Gastrocnemius medialis (tissue), 4 donors: ENCODE results near the gene BLOC1S4. TPM values are rescaled to one million over a fixed set of nuclear protein-coding genes. Genes with fewer than 3 reads are reported as not detected.

Experiments
- ATAC-seq, 2 donors: fragments of 150-250 bp; one replicate each; pipeline ENCODE4 v1.9.1; 2016
- DNase-seq, 2 donors: peaks; one replicate each; pipeline ENCODE4 v3.0.0-alpha.2; 2019
- H3K27ac ChIP-seq, 4 donors: fragments of 200-600 bp; sonication (generic); 1 replicate in 1 of 4; 2 replicates in 3 of 4; pipeline ENCODE4 v1.5.1; 2016 to 2018; ENCODE audit warnings: mild to moderate bottlenecking in 2 of 4, moderate library complexity in 1 of 4
- H3K27me3 ChIP-seq, 3 donors: fragments of 200-600 bp; sonication (generic) in 2 of 3; 1 replicate in 1 of 3; 2 replicates in 2 of 3; pipeline versions ENCODE4 v1.5.1 to v1.6.0; 2016 to 2019; ENCODE audit warnings: mild to moderate bottlenecking in 1 of 3, moderate library complexity in 1 of 3
- H3K36me3 ChIP-seq, 2 donors: fragments of 200-600 bp; sonication (generic) in 1 of 2; one replicate each; pipeline ENCODE4 v1.5.1; 2017 to 2018
- H3K4me1 ChIP-seq, 2 donors: fragments of 200-600 bp; sonication (generic) in 1 of 2; one replicate each; pipeline ENCODE4 v1.5.1; 2016 to 2017; ENCODE audit warnings: mild to moderate bottlenecking in 2 of 2
- H3K4me3 ChIP-seq, 4 donors: fragments of 200-600 bp; sonication (generic) in 3 of 4; 1 replicate in 1 of 4; 2 replicates in 3 of 4; pipeline ENCODE4 v1.5.1; 2016 to 2019; ENCODE audit warnings: mild to moderate bottlenecking in 2 of 4
- H3K9me3 ChIP-seq, 3 donors: fragments of 200-600 bp; sonication (generic) in 2 of 3; 1 replicate in 1 of 3; 2 replicates in 2 of 3; pipeline ENCODE4 v1.5.1; 2016 to 2019
- CTCF ChIP-seq, 5 experiments: fragments of 450-650 bp in 3 of 5; fragments of 200-600 bp in 2 of 5; sonication (generic) in 2 of 5; IDR thresholded peaks in 4 of 5; conservative IDR thresholded peaks in 1 of 5; 1 replicate in 4 of 5; 2 replicates in 1 of 5; pipeline ENCODE4 v1.5.1; 2016 to 2019; ENCODE audit warnings: antibody characterized with exemption in 5 of 5, mild to moderate bottlenecking in 3 of 5, moderate library complexity in 3 of 5
- POLR2A ChIP-seq, 2 donors: fragments of 450-650 bp; IDR thresholded peaks; one replicate each; pipeline ENCODE4 v1.6.1; 2017; ENCODE audit warnings: antibody characterized with exemption in 2 of 2, mild to moderate bottlenecking in 2 of 2, moderate library complexity in 2 of 2
- in situ Hi-C, 4 donors: fragments of 200-750 bp; cut with MboI; loops; one replicate each; pipeline versions ENCODE4 v1.15.0 to v1.8.0; 2017; ENCODE audit warnings: low sequenced_read_pairs in 4 of 4
- intact Hi-C: fragments of 100-400 bp; cut with DNase I; formaldehyde crosslinking; loops from one replicate; pipeline ENCODE4 v1.15.1; 2023; ENCODE audit warnings: low total_unique reads
- total RNA-seq, 4 donors: library from RNA; depleted of rRNA; stranded (reverse); fragments of >200 nt; gene quantifications; one replicate each; pipeline versions ENCODE4 v1.1.0 to v1.2.3, GENCODE V29; 2016

BLOC1S4 gene
- total RNA-seq, 4 donors from 2014 or later = 15.7 to 25.7 (median 22.3) TPM

GRCh38 chr4:6751611-6752485, 35.9 kb downstream of the BLOC1S4 start:
- ATAC-seq (no peak), DNase-seq (no peak)
- Histone ChIP-seq H3K36me3 (no peaks in the 10 kb centered on the region), H3K4me1 (peaks cover 10 to 11% of the 10 kb centered on the region in 2 donors), H3K4me3 (no peak overlapping the region), H3K27me3 (no peaks in the 10 kb centered on the region), H3K27ac (no peak overlapping the region), H3K9me3 (no peaks in the 10 kb centered on the region)
- intact Hi-C loops (no loop called here), in situ Hi-C loops (no loop called here)
- TF ChIP-seq CTCF (IDR thresholded peaks at IDR 0.05 in 4 of 5, conservative IDR thresholded peaks at IDR 0.05 in 1 of 5) = no peak
- no peak for TF ChIP-seq POLR2A (IDR thresholded peaks at IDR 0.05)

GRCh38 chr4:6752486-6752829, 36.5 kb downstream of the BLOC1S4 start:
- Histone ChIP-seq H3K27me3 (no peaks in the 10 kb centered on the region), H3K4me1 (peaks cover 10 to 11% of the 10 kb centered on the region in 2 donors), H3K27ac (no peak overlapping the region), H3K36me3 (no peaks in the 10 kb centered on the region), H3K4me3 (no peak overlapping the region), H3K9me3 (no peaks in the 10 kb centered on the region)
- ATAC-seq (no peak), DNase-seq (no peak)
- in situ Hi-C loops = no loop called here
- intact Hi-C loops = no loop called here
- TF ChIP-seq CTCF (IDR thresholded peaks at IDR 0.05 in 4 of 5, conservative IDR thresholded peaks at IDR 0.05 in 1 of 5) (no peak), POLR2A (IDR thresholded peaks at IDR 0.05) (no peak)

GRCh38 chr4:6753103-6753560, 37.2 kb downstream of the BLOC1S4 start:
- in situ Hi-C loops = no loop called here
- DNase-seq = no peak
- ATAC-seq = no peak
- no peak overlapping the region for H3K4me3 ChIP-seq
- TF ChIP-seq POLR2A (IDR thresholded peaks at IDR 0.05) (no peak), CTCF (IDR thresholded peaks at IDR 0.05 in 4 of 5, conservative IDR thresholded peaks at IDR 0.05 in 1 of 5) (no peak)
- H3K9me3 ChIP-seq = no peaks in the 10 kb centered on the region
- no peaks in the 10 kb centered on the region for H3K27me3 ChIP-seq
- H3K27ac ChIP-seq = no peak overlapping the region
- H3K4me1 ChIP-seq = peaks cover 10 to 11% of the 10 kb centered on the region in 2 donors
- no peaks in the 10 kb centered on the region for H3K36me3 ChIP-seq
- intact Hi-C loops = no loop called here

- intact Hi-C loops (no loop called here), in situ Hi-C loops (no loop called here)
- H3K4me3 ChIP-seq = no peak overlapping the region
- H3K4me1 ChIP-seq = peaks cover 10 to 11% of the 10 kb centered on the region in 2 donors
- H3K27me3 ChIP-seq = no peaks in the 10 kb centered on the region
- TF ChIP-seq POLR2A (IDR thresholded peaks at IDR 0.05) (no peak), CTCF (IDR thresholded peaks at IDR 0.05 in 4 of 5, conservative IDR thresholded peaks at IDR 0.05 in 1 of 5) (no peak)
- no peaks in the 10 kb centered on the region for H3K36me3 ChIP-seq
- ATAC-seq = no peak
- H3K27ac ChIP-seq = no peak overlapping the region
- no peaks in the 10 kb centered on the region for H3K9me3 ChIP-seq
- no peak for DNase-seq
These were observed 37.9 kb downstream of the BLOC1S4 start for GRCh38 chr4:6753891-6754290.
